Immature natural killer cell (primary cell): ENCODE results near the gene CEP72. TPM values are rescaled to one million over a fixed set of nuclear protein-coding genes. Genes with fewer than 3 reads are reported as not detected.
"Not testable (repeated sequence)": the region's sequence is repeated elsewhere in the genome, so short reads cannot be mapped to it uniquely, and the experiment has no call there.

Experiments used
- DNase-seq, 3 donors: peaks; one replicate each; pipeline ENCODE4 v3.0.0; 2022; ENCODE audit warnings: mixed read lengths in 1 of 3
- H3K27ac Mint-ChIP-seq, 6 donors: one replicate each; pipeline ENCODE4 v1.8.0; 2020; ENCODE audit warnings: mixed read lengths in 6 of 6, mild to moderate bottlenecking in 5 of 6, inconsistent platforms in 4 of 6, moderate library complexity in 3 of 6
- H3K27me3 Mint-ChIP-seq, 3 donors: one replicate each; pipeline ENCODE4 v1.8.0; 2020 to 2021; ENCODE audit warnings: low read depth in 3 of 3, mild to moderate bottlenecking in 3 of 3, mixed read lengths in 3 of 3, moderate library complexity in 3 of 3, inconsistent platforms in 1 of 3
- H3K36me3 Mint-ChIP-seq, 3 donors: one replicate each; pipeline ENCODE4 v1.8.0; 2020; ENCODE audit warnings: mixed read lengths in 3 of 3, inconsistent platforms in 2 of 3, mild to moderate bottlenecking in 2 of 3
- H3K4me1 Mint-ChIP-seq, 2 donors: one replicate each; pipeline ENCODE4 v1.8.0; 2020; ENCODE audit warnings: inconsistent platforms in 2 of 2, mild to moderate bottlenecking in 2 of 2, mixed read lengths in 2 of 2, moderate library complexity in 1 of 2
- H3K4me3 Mint-ChIP-seq, 5 donors: one replicate each; pipeline ENCODE4 v1.8.0; 2020; ENCODE audit warnings: mild to moderate bottlenecking in 5 of 5, mixed read lengths in 5 of 5, inconsistent platforms in 3 of 5, moderate library complexity in 3 of 5
- H3K9me3 Mint-ChIP-seq, 6 donors: one replicate each; pipeline ENCODE4 v1.8.0; 2020; ENCODE audit warnings: mild to moderate bottlenecking in 6 of 6, mixed read lengths in 6 of 6, inconsistent platforms in 4 of 6, moderate library complexity in 3 of 6
- polyA plus RNA-seq, 3 donors: library from polyadenylated mRNA; unstranded; fragments of 300-500 nt; fragmentation: Illumina TruSeq; gene quantifications; one replicate each; pipeline ENCODE4 v1.2.3, GENCODE V29; 2021

The CEP72 gene
- polyA plus RNA-seq, 3 donors from 2014 or later: 1.9 to 4.0 (median 2.5) TPM

GRCh38 chr5:595285-595875 is 16.8 kb upstream of the CEP72 start:
- Mint-ChIP-seq H3K36me3 (no peaks in the 10 kb centered on the region), H3K4me3 (no peak overlapping the region), H3K27me3 (peaks cover 4 to 25% (median 13%) of the 10 kb centered on the region in 3 donors), H3K27ac (no peak overlapping the region), H3K4me1 (no peaks in the 10 kb centered on the region), H3K9me3 (no peaks in the 10 kb centered on the region)
- DNase-seq: no peak

- Mint-ChIP-seq H3K27ac (no peak overlapping the region), H3K27me3 (peaks cover 3 to 19% (median 11%) of the 10 kb centered on the region in 3 donors), H3K9me3 (no peaks in the 10 kb centered on the region), H3K36me3 (no peaks in the 10 kb centered on the region), H3K4me1 (no peaks in the 10 kb centered on the region), H3K4me3 (no peak overlapping the region)
- DNase-seq: no peak
These were observed 14.1 kb upstream of the CEP72 start for GRCh38 chr5:597871-598563.

GRCh38 chr5:598564-598890 is 13.6 kb upstream of the CEP72 start:
- peaks cover 3 to 19% (median 8%) of the 10 kb centered on the region in 3 donors for H3K27me3 Mint-ChIP-seq
- H3K27ac Mint-ChIP-seq: no peak overlapping the region
- H3K4me3 Mint-ChIP-seq: no peak overlapping the region
- no peaks in the 10 kb centered on the region for H3K9me3 Mint-ChIP-seq
- no peak for DNase-seq
- H3K36me3 Mint-ChIP-seq: no peaks in the 10 kb centered on the region
- no peaks in the 10 kb centered on the region for H3K4me1 Mint-ChIP-seq

GRCh38 chr5:600886-601541 is 11.1 kb upstream of the CEP72 start:
- no peak overlapping the region for H3K4me3 Mint-ChIP-seq
- no peak overlapping the region for H3K27ac Mint-ChIP-seq
- no peaks in the 10 kb centered on the region for H3K9me3 Mint-ChIP-seq
- no peaks in the 10 kb centered on the region for H3K36me3 Mint-ChIP-seq
- no peak for DNase-seq
- H3K27me3 Mint-ChIP-seq: peaks cover 3 to 9% (median 6%) of the 10 kb centered on the region in 3 donors
- no peaks in the 10 kb centered on the region for H3K4me1 Mint-ChIP-seq

GRCh38 chr5:601771-602465 is 10.2 kb upstream of the CEP72 start:
- Mint-ChIP-seq H3K9me3 (no peaks in the 10 kb centered on the region), H3K27ac (no peak overlapping the region), H3K4me3 (no peak overlapping the region), H3K4me1 (no peaks in the 10 kb centered on the region), H3K27me3 (peaks cover 3 to 6% (median 6%) of the 10 kb centered on the region in 3 donors), H3K36me3 (no peaks in the 10 kb centered on the region)
- no peak for DNase-seq

- DNase-seq: no peak
- H3K27ac Mint-ChIP-seq: no peak overlapping the region
These were observed 9.6 kb upstream of the CEP72 start for GRCh38 chr5:602466-603035.

GRCh38 chr5:603081-603998 is 8.8 kb upstream of the CEP72 start:
- Mint-ChIP-seq H3K4me3 (no peak overlapping the region), H3K36me3 (no peaks in the 10 kb centered on the region), H3K4me1 (peaks cover 7% of the 10 kb centered on the region in 2 donors), H3K27ac (no peak overlapping the region), H3K9me3 (no peaks in the 10 kb centered on the region), H3K27me3 (peaks cover 2 to 6% (median 3%) of the 10 kb centered on the region in 3 donors)
- DNase-seq: no peak

More at GRCh38 chr5:602466-603035, 9.6 kb upstream of the CEP72 start:
- Mint-ChIP-seq H3K9me3 (no peaks in the 10 kb centered on the region), H3K27me3 (peaks cover 2 to 6% (median 3%) of the 10 kb centered on the region in 3 donors), H3K4me1 (peaks cover 4% of the 10 kb centered on the region in 2 donors), H3K36me3 (no peaks in the 10 kb centered on the region), H3K4me3 (no peak overlapping the region)

- Mint-ChIP-seq H3K27me3 (peaks cover 2 to 3% (median 2%) of the 10 kb centered on the region in 3 donors), H3K4me1 (peaks cover 7% of the 10 kb centered on the region in 2 donors), H3K4me3 (no peak overlapping the region), H3K36me3 (no peaks in the 10 kb centered on the region), H3K9me3 (no peaks in the 10 kb centered on the region), H3K27ac (no peak overlapping the region)
- DNase-seq: no peak
These were observed 7.7 kb upstream of the CEP72 start for GRCh38 chr5:604391-604831.

- not testable (repeated sequence) for H3K27me3 Mint-ChIP-seq, H3K4me3 Mint-ChIP-seq, H3K27ac Mint-ChIP-seq, H3K9me3 Mint-ChIP-seq, DNase-seq, H3K4me1 Mint-ChIP-seq, H3K36me3 Mint-ChIP-seq
These were observed 7.0 kb upstream of the CEP72 start for GRCh38 chr5:605090-605489.

GRCh38 chr5:606061-606460 is 6.1 kb upstream of the CEP72 start:
- Mint-ChIP-seq H3K4me1 (peaks cover 10 to 12% of the 10 kb centered on the region in 2 donors), H3K9me3 (no peaks in the 10 kb centered on the region), H3K36me3 (no peaks in the 10 kb centered on the region), H3K27ac (no peak overlapping the region), H3K4me3 (no peak overlapping the region), H3K27me3 (peaks cover 2 to 3% (median 2%) of the 10 kb centered on the region in 3 donors)
- no peak for DNase-seq

GRCh38 chr5:606526-607399 is 5.4 kb upstream of the CEP72 start:
- H3K36me3 Mint-ChIP-seq: no peaks in the 10 kb centered on the region
- H3K4me1 Mint-ChIP-seq: peaks cover 15 to 17% of the 10 kb centered on the region in 2 donors
- DNase-seq: no peak
- H3K27ac Mint-ChIP-seq: no peak overlapping the region
- H3K9me3 Mint-ChIP-seq: no peaks in the 10 kb centered on the region
- peak overlapping the region in 2 of 5 donors; percentile 41 to 51 for H3K4me3 Mint-ChIP-seq
- H3K27me3 Mint-ChIP-seq: peaks cover 2 to 3% (median 3%) of the 10 kb centered on the region in 3 donors
